HG02970 (cell line): ENCODE measurements around the gene SUN3.
A peak's percentile ranks its signal among the peaks of the same experiment; 100 is the strongest.
"Not testable (repeated sequence)": the region's sequence is repeated elsewhere in the genome, so short reads cannot be mapped to it uniquely, and the experiment has no call there.

Source experiments
- ATAC-seq: cut with Tn5 transposase; IDR thresholded peaks from one replicate; pipeline ENCODE4 v1.9.1; 2021; ENCODE audit warnings: mild to moderate bottlenecking, moderate library complexity, moderate number of reproducible peaks; ENCODE audit not compliant: unreplicated experiment, low FRiP score

Gene SUN3

GRCh38 chr7:47980648-47981047 is 48.3 kb downstream of the SUN3 start:
- ATAC-seq = not testable (repeated sequence)

DNA sequence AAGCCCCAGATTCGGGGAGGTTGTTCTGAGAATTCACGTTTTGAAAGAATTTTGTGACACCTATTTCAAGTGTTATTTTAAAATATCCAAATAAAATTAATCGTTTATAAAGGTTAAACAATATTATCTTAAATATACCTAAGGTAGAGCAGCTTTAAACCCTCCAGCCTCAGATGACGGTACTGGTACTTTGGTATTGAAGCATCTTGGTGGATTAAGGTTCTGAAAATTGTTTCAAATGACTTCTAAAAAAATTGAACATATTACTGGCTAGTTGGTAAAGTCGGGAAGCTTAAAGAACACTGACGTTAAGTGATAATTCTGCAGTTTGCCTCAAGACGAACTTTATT is 49.1 kb downstream of the SUN3 start:
- no peak for ATAC-seq

- ATAC-seq = peak; percentile 99
Observed at GRCh38 chr7:47979145-47979831, 49.6 kb downstream of the SUN3 start, which contains the start of gene HUS1. TSS of gene HUS1 (minus strand) at chr7:47979615. CDS start at chr7:47979519, 96 bp downstream.

GRCh38 chr7:47978790-47979144 is 50.1 kb downstream of the SUN3 start:
- ATAC-seq = no peak

- ATAC-seq = no peak
Observed at GRCh38 chr7:47973739-47974138, 55.2 kb downstream of the SUN3 start.

GRCh38 chr7:47970761-47971160 is 58.1 kb downstream of the SUN3 start:
- ATAC-seq = no peak

GRCh38 chr7:47968847-47969774 is 59.8 kb downstream of the SUN3 start:
- no peak for ATAC-seq

DNA sequence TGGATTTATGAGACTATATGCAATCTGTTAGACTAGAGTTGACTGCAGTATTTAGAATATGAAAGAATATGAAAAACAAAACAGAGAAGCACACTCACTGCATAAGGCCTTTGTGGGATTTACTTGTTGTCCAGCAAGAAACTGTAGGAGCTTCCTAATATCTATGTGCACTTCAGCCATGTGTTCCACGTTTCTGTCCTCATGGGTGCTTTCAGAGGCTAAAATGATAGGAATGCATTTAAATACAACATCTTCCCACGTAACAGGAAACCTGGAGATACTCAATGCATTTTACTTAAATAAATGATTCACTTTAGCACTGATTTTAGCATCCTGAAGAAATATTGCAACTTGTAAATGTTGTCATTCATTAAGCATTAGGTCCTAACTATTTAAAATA is 61.2 kb downstream of the SUN3 start:
- ATAC-seq = no peak

- ATAC-seq = no peak
Observed at GRCh38 chr7:47967123-47967522, 61.8 kb downstream of the SUN3 start.

DNA sequence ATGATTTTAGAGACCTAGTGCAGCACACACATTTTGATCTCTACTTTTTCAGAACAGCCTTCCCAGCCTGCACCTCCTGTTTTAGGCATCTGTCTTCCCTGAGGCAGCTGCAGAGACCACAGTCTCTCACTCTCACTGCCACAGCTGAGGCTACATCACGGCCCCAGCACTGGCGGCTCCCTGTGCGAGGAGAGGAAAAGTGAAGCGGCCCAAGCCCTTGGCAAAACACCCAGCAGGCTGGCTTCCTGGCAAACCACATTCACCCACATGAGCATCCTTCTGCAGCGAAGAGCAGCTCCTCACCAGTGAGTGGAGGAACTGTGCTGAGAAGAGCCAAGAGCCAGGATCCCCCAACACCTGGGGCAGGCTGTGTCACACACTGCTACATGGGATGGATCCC is 63.5 kb downstream of the SUN3 start:
- ATAC-seq = no peak

DNA sequence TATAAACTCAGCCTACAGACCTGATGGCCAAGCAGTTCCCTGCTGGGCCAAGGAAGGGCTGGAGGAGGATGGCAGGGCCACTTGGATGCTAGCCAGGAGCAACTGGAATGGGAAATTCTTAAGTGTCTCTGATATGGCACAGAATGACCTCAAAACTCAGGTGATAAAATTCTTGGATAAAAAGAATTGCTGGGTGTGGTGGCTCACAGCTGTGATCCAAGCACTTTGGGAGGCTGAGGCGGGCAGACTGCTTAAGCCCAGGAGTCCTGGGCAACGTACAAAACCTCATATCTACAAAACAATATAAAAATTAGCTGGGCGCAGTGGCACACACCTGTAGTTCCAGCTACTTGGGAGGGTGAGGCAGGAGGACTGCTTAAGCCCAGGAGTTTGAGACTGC is 66.6 kb downstream of the SUN3 start:
- ATAC-seq = no peak

DNA sequence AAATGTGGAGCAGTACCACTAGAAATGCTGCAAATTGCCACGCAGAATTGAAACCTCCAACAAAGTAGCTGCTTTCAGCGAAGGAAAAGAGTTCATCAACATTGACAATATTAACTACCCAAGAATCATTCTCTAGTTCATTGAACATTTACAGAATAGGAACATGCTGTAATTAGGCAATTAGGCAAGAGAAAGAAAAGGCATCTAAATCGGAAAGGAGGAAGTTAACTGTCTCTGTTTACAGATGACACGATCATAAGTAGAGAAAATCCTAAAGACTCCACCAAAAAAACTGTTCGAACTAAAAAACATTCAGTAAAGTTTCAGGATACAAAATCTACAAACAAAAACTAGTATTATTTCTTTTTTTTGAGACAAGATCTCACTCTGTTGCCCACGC is 71.8 kb downstream of the SUN3 start:
- ATAC-seq = no peak

DNA sequence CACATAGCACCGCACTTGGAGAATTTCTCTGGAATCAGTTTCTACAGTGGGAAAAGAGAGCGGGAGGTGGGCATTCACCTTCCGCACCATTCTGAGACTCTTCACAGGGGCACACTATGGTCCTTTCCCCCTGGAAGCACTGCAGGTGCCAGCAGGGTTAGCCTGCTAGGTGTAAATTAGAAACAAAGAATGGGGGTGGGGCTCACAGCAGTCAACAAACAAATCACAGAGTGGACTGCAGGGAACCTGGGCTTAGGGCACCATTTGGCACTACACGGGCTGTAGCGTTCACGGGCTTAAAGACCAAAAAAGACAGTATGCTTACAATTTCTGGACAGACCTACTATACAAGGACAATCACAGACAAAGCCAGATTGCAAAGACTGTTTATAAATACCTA is 72.7 kb downstream of the SUN3 start:
- no peak for ATAC-seq

GRCh38 chr7:47954231-47954911 is 74.5 kb downstream of the SUN3 start:
- ATAC-seq = no peak

DNA sequence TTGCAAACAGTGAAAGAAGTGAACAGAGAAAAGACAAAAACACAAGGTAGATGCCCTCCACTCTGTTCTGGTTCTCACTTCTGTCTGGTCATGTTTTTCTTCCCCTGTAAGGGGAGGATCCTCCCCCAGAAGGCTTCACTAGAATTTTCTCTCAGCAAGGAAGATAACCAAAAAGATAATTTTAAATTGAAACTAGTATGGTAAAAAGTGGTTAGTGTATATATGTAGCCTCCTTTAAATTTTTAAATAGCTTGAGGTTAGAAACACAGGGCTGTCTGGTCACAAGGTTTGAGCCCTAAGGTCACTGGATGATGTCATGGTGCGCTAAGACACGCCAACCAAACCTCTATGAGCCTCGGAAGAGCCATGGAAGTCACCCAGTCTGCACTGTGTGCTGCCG is 75.1 kb downstream of the SUN3 start:
- ATAC-seq = no peak

DNA sequence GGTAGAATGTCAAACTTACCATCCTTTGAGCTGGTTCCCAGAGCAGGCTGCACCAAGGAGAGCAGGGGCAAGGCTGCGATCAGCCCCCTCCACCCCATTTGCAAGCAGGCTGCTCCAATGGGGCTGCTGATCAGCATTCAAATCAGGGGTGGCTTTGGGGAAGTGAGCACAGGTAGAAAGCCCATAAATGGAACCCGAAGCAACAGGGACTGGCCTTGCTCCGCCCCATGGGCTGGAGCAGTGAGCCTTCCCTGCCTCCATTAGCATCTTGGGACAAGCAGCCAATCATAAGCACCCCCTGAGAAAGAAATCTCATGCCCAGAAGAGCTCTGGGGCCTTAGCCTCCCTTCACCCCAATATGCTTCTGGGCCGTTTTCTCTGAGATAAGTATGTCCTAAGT is 76.7 kb downstream of the SUN3 start:
- ATAC-seq = no peak

GRCh38 chr7:47951374-47951773 is 77.5 kb downstream of the SUN3 start:
- no peak for ATAC-seq

DNA sequence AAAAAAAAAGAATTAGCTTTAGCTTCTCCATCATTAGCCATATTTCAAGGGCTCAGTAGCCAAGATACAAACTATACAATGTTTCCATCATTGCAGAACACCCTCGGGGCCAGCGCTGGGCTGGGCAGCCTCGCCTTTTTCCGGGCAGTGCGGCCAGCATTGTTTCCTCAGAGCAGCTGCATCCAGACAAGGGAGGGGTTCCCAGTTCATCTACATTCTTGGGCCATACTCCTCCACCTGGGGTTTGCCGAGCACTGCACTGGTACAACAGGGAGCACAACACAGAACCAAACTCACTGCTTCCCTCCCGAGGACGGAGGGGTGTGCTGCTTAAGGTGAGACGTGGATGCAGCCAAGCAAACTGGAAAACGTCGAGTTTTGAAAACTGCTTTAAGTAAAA is 78.2 kb downstream of the SUN3 start:
- ATAC-seq = no peak

GRCh38 chr7:47949703-47950102 is 79.2 kb downstream of the SUN3 start:
- no peak for ATAC-seq

- ATAC-seq = no peak
Observed at GRCh38 chr7:47948141-47948790, 80.6 kb downstream of the SUN3 start, which contains the start of gene PKD1L1. TSS of gene PKD1L1 (minus strand) at chr7:47948466. CDS start at chr7:47948440, 26 bp downstream.

DNA sequence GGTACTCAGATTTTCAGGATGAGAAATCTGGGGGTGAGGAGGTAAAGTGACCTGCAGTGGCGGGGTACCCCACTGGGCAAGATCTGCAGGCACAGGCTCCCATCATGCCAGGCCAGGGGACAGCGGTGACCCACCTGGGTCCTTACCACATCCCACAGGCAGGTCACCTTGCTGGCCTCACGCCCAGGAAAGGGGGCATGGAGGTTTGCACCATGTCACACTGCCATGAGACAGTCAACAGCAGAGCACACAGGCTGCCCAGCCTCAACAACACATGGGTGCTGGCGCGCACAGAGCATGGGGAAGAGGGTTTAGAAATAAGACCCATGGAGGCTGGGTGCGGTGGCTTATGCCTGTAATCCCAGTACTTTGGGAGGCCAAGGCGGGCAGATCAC is 81.6 kb downstream of the SUN3 start:
- ATAC-seq = no peak
